ENCODE results near the gene PPIE. TPM values are rescaled to one million over a fixed set of nuclear protein-coding genes. Genes with fewer than 3 reads are reported as not detected.

PPIE gene
- total and polyA plus RNA-seq, 2 of the 8 experiments (the other 6 are each of a cell fraction or from before 2014, with no cell fraction given), result 38.9 to 56.1 TPM

DNA sequence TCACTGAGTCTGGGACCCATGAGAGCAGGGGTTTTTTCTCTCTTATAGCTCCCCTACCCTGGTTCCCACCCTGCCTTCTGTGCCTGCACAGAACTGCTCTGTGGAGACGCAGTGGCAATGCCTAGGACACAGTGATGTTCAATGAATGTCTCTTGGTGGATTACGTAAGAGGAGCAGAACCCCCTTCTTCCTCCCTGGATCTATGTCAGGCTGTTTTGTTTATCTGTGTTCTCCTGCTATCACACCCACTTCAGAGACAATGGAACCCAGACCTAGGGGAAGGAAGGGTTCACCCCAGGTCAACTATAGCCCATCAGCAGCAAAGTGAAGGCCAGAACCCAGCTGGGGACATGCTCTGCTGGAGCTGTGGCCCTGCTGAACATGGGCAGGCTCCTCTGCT lies 49.5 kb upstream of the PPIE start:
- Histone ChIP-seq H3K79me1 (ENCODE audit: low read depth, low read length) (no peaks in the 10 kb centered on the region), H3K23ac (ENCODE audit: insufficient read length) (no peak overlapping the region), H3K14ac (ENCODE audit: insufficient read length) (no peak overlapping the region), H4K8ac (ENCODE audit: extremely low read depth, insufficient read depth, low read length) (no peak overlapping the region), H3K79me2 (ENCODE audit: control insufficient read depth in 1 of 2, insufficient read depth in 2 of 2, low read length in 2 of 2) (no peaks in the 10 kb centered on the region), H3K9ac (replicated peaks in 1 of 4; ENCODE audit: extremely low read depth in 1 of 4, low read depth in 3 of 4, low read length in 3 of 4) (no peak overlapping the region), H2BK5ac (ENCODE audit: low read depth, low read length) (no peak overlapping the region), H4K20me1 (replicated peaks in 1 of 2; ENCODE audit: control insufficient read depth in 1 of 2, insufficient read depth in 2 of 2, low read length in 2 of 2) (peaks cover 0 to 9% of the 10 kb centered on the region in 2 experiments), H4K5ac (ENCODE audit: insufficient read length, low read depth, low read length) (no peak overlapping the region), H2AFZ (ENCODE audit: low read length) (no peak overlapping the region), H3K18ac (ENCODE audit: extremely low read depth, low read length) (no peak overlapping the region), H4K91ac (replicated peaks; ENCODE audit: insufficient read length, low read length) (no peak overlapping the region), H3K4ac (replicated peaks; ENCODE audit: insufficient read length, low read depth, low read length) (no peak overlapping the region), H2AK5ac (ENCODE audit: low read depth, low read length) (no peak overlapping the region), H2BK15ac (ENCODE audit: low read length) (no peak overlapping the region), H2BK120ac (replicated peaks; ENCODE audit: low read depth, low read length) (no peak overlapping the region), H3K56ac (replicated peaks; ENCODE audit: insufficient read length, low read depth, low read length) (no peak overlapping the region), H3K4me3 (ENCODE audit: extremely low read depth in 1 of 4, insufficient read depth in 2 of 4, low read depth in 3 of 4, low read length in 4 of 4) (no peak overlapping the region), H3K27ac (ENCODE audit: low read depth, low read length) (no peak overlapping the region), H3K4me1 (replicated peaks in 1 of 4; ENCODE audit: control insufficient read depth in 3 of 4, insufficient read depth in 4 of 4, low read length in 3 of 4) (peaks cover 0 to 12% (median 7%) of the 10 kb centered on the region in 4 experiments; a peak in 4 of 7 replicates), H3K36me3 (ENCODE audit: control insufficient read depth in 2 of 4, insufficient read depth in 4 of 4, low read length in 3 of 4) (no peaks in the 10 kb centered on the region), H3K27me3 (replicated peaks in 1 of 4; ENCODE audit: control insufficient read depth in 3 of 4, extremely low read depth in 1 of 4, insufficient read depth in 3 of 4, low read length in 3 of 4) (peaks cover 80 to 95% (median 91%) of the 10 kb centered on the region in 4 experiments), H3K4me2 (ENCODE audit: insufficient read depth in 1 of 2, low read depth in 2 of 2, low read length in 2 of 2) (no peak overlapping the region), H2BK12ac (ENCODE audit: low read depth, low read length) (no peak overlapping the region), H3K23me2 (ENCODE audit: low read depth, low read length) (peaks cover 5% of the 10 kb centered on the region; the same call in 1 of the 2 replicates), H2BK20ac (ENCODE audit: low read length) (no peak overlapping the region), H3K9me3 (ENCODE audit: insufficient read depth in 2 of 2, low read depth in 1 of 2, low read length in 1 of 2) (no peaks in the 10 kb centered on the region)
- FAIRE-seq (no peak), DNase-seq (ENCODE audit: low read depth in 1 of 2, low spot score in 2 of 2) (no peak)
- CTCF ChIA-PET (ENCODE audit: partially characterized antibody), result interaction anchor here (1.0 to 2.6 kb wide), 7 partner anchors 11 to 34 kb away, joined by 3 to 15 read pairs (median 4); partner anchors contain the start of gene NT5C1A
- TF ChIP-seq RXRA (IDR thresholded peaks at IDR 0.05; ENCODE audit: insufficient read depth, low read depth, low read length) (no peak), USF2 (IDR thresholded peaks at IDR 0.05; ENCODE audit: low read length) (no peak), JUN (IDR thresholded peaks at IDR 0.05; ENCODE audit: low read depth, low read length) (no peak), BACH1 (IDR thresholded peaks at IDR 0.05; ENCODE audit: low read length) (no peak), BRCA1 (IDR thresholded peaks at IDR 0.05; ENCODE audit: low read depth, low read length) (no peak), CEBPB (IDR thresholded peaks at IDR 0.05; ENCODE audit: low read depth, low read length) (no peak), HDAC6 (IDR thresholded peaks at IDR 0.05; ENCODE audit: low read depth, low read length) (no peak), RBBP5 (IDR thresholded peaks at IDR 0.05; ENCODE audit: borderline replicate concordance, low read depth, low read length) (no peak), TAF7 (optimal IDR thresholded peaks at IDR 0.05; ENCODE audit: borderline replicate concordance, low read depth, low read length) (no peak), ASH2L (IDR thresholded peaks at IDR 0.05; ENCODE audit: low read length) (no peak)
- WGBS, 2 experiments (ENCODE audit: extremely low coverage in 1 of 2, insufficient coverage in 1 of 2, insufficient read length in 1 of 2, insufficient replicate concordance in 2 of 2, low coverage in 1 of 2, low lambda C conversion rate in 2 of 2, missing lambda C conversion rate in 1 of 2), result 76% methylated on average over 2 of the region's 2 CpGs; no CpG with 5 or more reads in 1 of the 2 experiments
- POLR2A ChIA-PET (ENCODE audit: partially characterized antibody), result interaction anchor here (2.1 to 5.7 kb wide), 2 partner anchors 11 to 15 kb away, joined by 7 to 32 read pairs; no protein-coding TSS in a partner anchor
